ENCODE measurements around the gene PSTPIP2. TPM values are rescaled to one million over a fixed set of nuclear protein-coding genes. Genes with fewer than 3 reads are reported as not detected.

The PSTPIP2 gene
- total RNA-seq, 4 donors from 2014 or later = 1.9 to 4.3 (median 2.9) TPM

- intact Hi-C loops (cut with DNase I) = no loop called here
- DNase-seq = no peak
- H3K9me3 ChIP-seq = no peaks in the 10 kb centered on the region
- H3K4me1 ChIP-seq = no peaks in the 10 kb centered on the region
- H3K27me3 ChIP-seq = no peaks in the 10 kb centered on the region
- H3K36me3 ChIP-seq = peaks cover 78 to 80% of the 10 kb centered on the region in 2 donors
- H3K4me3 ChIP-seq (replicated peaks in 1 of 3) = no peak overlapping the region
- H3K27ac ChIP-seq = no peak overlapping the region
- 90 to 91% methylated on average over 5 of the region's 5 CpGs for WGBS, 2 donors
- no peak for TF ChIP-seq POLR2A (IDR thresholded peaks at IDR 0.05)
- TF ChIP-seq, protein P1, sequence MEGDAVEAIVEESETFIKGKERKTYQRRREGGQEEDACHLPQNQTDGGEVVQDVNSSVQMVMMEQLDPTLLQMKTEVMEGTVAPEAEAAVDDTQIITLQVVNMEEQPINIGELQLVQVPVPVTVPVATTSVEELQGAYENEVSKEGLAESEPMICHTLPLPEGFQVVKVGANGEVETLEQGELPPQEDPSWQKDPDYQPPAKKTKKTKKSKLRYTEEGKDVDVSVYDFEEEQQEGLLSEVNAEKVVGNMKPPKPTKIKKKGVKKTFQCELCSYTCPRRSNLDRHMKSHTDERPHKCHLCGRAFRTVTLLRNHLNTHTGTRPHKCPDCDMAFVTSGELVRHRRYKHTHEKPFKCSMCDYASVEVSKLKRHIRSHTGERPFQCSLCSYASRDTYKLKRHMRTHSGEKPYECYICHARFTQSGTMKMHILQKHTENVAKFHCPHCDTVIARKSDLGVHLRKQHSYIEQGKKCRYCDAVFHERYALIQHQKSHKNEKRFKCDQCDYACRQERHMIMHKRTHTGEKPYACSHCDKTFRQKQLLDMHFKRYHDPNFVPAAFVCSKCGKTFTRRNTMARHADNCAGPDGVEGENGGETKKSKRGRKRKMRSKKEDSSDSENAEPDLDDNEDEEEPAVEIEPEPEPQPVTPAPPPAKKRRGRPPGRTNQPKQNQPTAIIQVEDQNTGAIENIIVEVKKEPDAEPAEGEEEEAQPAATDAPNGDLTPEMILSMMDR (IDR thresholded peaks at IDR 0.05) = no peak
Observed at GRCh38 chr18:45945669-45946068, 126.4 kb downstream of the PSTPIP2 start.

DNA sequence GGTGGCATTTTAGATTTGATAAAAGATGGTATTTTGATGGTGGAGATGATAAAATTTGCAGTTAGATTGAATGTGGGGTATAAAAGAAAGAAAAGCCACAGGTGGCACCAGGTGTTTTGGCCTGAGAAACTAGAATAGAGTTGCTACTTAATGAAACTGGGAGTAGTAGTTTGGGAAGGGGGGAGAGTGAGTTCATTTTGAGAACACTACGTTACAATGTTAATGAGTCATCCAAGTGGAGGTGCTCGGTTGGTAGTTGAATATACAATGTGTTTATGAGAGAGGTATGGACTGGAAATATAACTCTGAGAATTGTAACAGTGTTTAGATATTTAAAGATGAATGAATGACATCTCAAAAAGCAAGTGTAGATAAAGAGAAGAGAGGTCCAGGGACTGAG lies 131.3 kb downstream of the PSTPIP2 start:
- WGBS, 2 donors = 93 to 94% methylated on average over 2 of the region's 2 CpGs
- Histone ChIP-seq H3K9me3 (no peaks in the 10 kb centered on the region), H3K4me3 (replicated peaks in 1 of 3) (no peak overlapping the region), H3K27ac (no peak overlapping the region), H3K4me1 (no peaks in the 10 kb centered on the region), H3K27me3 (no peaks in the 10 kb centered on the region), H3K36me3 (peaks cover 68 to 69% of the 10 kb centered on the region in 2 donors)
- TF ChIP-seq, protein P1 (IDR thresholded peaks at IDR 0.05) = no peak
- TF ChIP-seq POLR2A (IDR thresholded peaks at IDR 0.05) = no peak
- no peak for DNase-seq
- intact Hi-C loops (cut with DNase I) = no loop called here

- Histone ChIP-seq H3K27me3 (no peaks in the 10 kb centered on the region), H3K27ac (no peak overlapping the region), H3K36me3 (peaks cover 55 to 57% of the 10 kb centered on the region in 2 donors), H3K9me3 (no peaks in the 10 kb centered on the region), H3K4me1 (no peaks in the 10 kb centered on the region), H3K4me3 (replicated peaks in 1 of 3) (no peak overlapping the region)
- 94% methylated on average over 2 of the region's 2 CpGs for WGBS, 2 donors
- TF ChIP-seq POLR2A (IDR thresholded peaks at IDR 0.05) = no peak
- TF ChIP-seq, protein P1 (IDR thresholded peaks at IDR 0.05) = no peak
- DNase-seq = no peak
- intact Hi-C loops (cut with DNase I) = no loop called here
Observed at GRCh38 chr18:45939236-45939635, 132.8 kb downstream of the PSTPIP2 start.

- Histone ChIP-seq H3K36me3 (peaks cover 48 to 52% of the 10 kb centered on the region in 2 donors), H3K4me1 (no peaks in the 10 kb centered on the region), H3K27ac (no peak overlapping the region), H3K27me3 (no peaks in the 10 kb centered on the region), H3K4me3 (replicated peaks in 1 of 3) (no peak overlapping the region), H3K9me3 (no peaks in the 10 kb centered on the region)
- intact Hi-C loops (cut with DNase I) = no loop called here
- 66 to 96% methylated on average over 2 of the region's 2 CpGs for WGBS, 2 donors
- TF ChIP-seq, protein P1 (IDR thresholded peaks at IDR 0.05) = no peak
- no peak for TF ChIP-seq POLR2A (IDR thresholded peaks at IDR 0.05)
- DNase-seq = no peak
Observed at GRCh38 chr18:45938488-45938935, 133.5 kb downstream of the PSTPIP2 start.

GRCh38 chr18:45935591-45936335 lies 136.3 kb downstream of the PSTPIP2 start:
- Histone ChIP-seq H3K4me1 (no peaks in the 10 kb centered on the region), H3K4me3 (replicated peaks in 1 of 3) (no peak overlapping the region), H3K36me3 (peaks cover 20 to 39% of the 10 kb centered on the region in 2 donors), H3K9me3 (no peaks in the 10 kb centered on the region), H3K27me3 (no peaks in the 10 kb centered on the region), H3K27ac (no peak overlapping the region)
- intact Hi-C loops (cut with DNase I) = no loop called here
- DNase-seq = no peak
- 91 to 95% methylated on average over 3 of the region's 3 CpGs for WGBS, 2 donors
- TF ChIP-seq POLR2A (IDR thresholded peaks at IDR 0.05) = no peak
- TF ChIP-seq, protein P1 (IDR thresholded peaks at IDR 0.05) = no peak
